ENCODE results near the gene SMIM10L2A.
"Not testable (repeated sequence)": the region's sequence is repeated elsewhere in the genome, so short reads cannot be mapped to it uniquely, and the experiment has no call there.

The SMIM10L2A gene

DNA sequence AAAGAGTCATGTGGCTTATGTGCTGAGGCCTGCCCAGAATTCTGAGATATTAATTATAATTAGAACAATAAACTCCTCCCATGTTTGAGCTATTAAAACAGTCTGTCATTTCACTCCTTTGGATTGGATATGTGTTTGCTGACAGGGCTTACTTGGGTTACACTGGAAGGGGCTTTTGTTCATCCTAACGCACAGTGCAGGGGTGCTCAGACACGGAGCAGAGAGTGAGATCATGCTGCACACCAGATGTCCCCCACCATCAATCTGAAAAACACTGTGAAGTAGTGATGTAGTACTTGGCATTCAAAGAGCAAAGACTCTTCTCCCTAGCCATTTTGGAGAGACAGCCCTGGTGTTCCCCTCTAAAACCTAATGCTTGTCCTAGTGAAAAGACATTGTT, 24.1 kb upstream of the SMIM10L2A start:
- H3K4me3 ChIP-seq (ENCODE audit: control insufficient read depth, low read depth, low read length): no peak overlapping the region
- no peak for DNase-seq (ENCODE audit: low read depth)
- TF ChIP-seq, protein P1, sequence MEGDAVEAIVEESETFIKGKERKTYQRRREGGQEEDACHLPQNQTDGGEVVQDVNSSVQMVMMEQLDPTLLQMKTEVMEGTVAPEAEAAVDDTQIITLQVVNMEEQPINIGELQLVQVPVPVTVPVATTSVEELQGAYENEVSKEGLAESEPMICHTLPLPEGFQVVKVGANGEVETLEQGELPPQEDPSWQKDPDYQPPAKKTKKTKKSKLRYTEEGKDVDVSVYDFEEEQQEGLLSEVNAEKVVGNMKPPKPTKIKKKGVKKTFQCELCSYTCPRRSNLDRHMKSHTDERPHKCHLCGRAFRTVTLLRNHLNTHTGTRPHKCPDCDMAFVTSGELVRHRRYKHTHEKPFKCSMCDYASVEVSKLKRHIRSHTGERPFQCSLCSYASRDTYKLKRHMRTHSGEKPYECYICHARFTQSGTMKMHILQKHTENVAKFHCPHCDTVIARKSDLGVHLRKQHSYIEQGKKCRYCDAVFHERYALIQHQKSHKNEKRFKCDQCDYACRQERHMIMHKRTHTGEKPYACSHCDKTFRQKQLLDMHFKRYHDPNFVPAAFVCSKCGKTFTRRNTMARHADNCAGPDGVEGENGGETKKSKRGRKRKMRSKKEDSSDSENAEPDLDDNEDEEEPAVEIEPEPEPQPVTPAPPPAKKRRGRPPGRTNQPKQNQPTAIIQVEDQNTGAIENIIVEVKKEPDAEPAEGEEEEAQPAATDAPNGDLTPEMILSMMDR (IDR thresholded peaks at IDR 0.05; ENCODE audit: control insufficient read depth, insufficient read depth, low read depth, low read length, missing control alignments): no peak

DNA sequence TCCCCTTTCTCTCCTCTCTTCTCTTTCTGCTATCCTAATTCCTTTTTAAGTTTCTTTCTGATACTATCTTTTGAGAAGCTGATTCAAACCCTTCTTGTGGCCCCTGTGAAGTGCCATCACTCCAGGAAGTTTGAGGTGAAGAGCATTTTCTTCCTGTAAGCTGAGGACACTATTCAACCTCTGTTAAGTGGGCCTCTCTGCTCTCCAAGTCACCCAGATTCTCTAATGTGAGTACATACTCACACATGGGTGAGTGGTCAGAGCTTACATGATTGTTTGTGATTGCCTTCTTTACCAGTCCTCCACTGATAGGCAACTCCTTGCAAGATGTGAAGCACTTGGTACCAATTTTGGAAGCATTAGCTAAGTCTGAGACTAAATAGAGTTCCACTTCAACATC, 18.4 kb upstream of the SMIM10L2A start:
- no peak overlapping the region for H3K4me3 ChIP-seq (ENCODE audit: control insufficient read depth, low read depth, low read length)
- TF ChIP-seq, protein P1 (IDR thresholded peaks at IDR 0.05; ENCODE audit: control insufficient read depth, insufficient read depth, low read depth, low read length, missing control alignments): no peak
- DNase-seq (ENCODE audit: low read depth): no peak

DNA sequence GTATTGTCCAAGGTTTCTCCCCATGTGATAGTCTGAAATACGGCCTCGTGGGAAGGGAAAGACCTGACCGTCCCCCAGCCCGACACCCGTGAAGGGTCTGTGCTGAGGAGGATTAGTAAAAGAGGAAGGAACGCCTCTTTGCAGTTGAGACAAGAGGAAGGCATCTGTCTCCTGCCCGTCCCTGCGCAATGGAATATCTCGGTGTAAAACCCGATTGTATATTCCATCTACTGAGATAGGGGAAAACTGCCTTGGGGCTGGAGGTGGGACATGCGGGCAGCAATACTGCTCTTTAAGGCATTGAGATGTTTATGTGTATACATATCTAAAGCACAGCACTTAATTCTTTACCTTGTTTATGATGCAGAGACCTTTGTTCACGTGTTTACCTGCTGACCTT, 15.3 kb upstream of the SMIM10L2A start:
- DNase-seq (ENCODE audit: low read depth); H3K4me3 ChIP-seq (ENCODE audit: control insufficient read depth, low read depth, low read length): not testable (repeated sequence)

DNA sequence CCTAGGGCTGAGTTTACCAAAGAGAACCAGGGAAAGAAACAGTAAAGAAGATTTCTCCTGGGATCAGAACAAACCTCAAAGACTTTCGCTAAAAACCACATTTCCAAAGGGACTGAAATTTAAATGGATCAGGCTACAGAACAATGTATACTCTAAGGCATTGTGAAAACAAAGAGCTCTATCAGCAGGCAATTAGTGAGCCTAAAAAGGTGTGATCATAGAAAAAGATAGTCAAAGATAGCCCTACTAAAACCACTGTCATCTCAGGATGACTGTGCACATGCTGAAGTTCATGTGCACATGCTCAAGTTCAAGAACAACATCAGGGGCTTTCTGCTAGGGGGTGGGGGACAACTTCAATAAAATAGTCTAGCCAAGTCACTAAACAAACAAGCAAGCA, 12.9 kb upstream of the SMIM10L2A start:
- no peak for DNase-seq (ENCODE audit: low read depth)
- H3K4me3 ChIP-seq (ENCODE audit: control insufficient read depth, low read depth, low read length): no peak overlapping the region
- TF ChIP-seq, protein P1 (IDR thresholded peaks at IDR 0.05; ENCODE audit: control insufficient read depth, insufficient read depth, low read depth, low read length, missing control alignments): no peak

DNA sequence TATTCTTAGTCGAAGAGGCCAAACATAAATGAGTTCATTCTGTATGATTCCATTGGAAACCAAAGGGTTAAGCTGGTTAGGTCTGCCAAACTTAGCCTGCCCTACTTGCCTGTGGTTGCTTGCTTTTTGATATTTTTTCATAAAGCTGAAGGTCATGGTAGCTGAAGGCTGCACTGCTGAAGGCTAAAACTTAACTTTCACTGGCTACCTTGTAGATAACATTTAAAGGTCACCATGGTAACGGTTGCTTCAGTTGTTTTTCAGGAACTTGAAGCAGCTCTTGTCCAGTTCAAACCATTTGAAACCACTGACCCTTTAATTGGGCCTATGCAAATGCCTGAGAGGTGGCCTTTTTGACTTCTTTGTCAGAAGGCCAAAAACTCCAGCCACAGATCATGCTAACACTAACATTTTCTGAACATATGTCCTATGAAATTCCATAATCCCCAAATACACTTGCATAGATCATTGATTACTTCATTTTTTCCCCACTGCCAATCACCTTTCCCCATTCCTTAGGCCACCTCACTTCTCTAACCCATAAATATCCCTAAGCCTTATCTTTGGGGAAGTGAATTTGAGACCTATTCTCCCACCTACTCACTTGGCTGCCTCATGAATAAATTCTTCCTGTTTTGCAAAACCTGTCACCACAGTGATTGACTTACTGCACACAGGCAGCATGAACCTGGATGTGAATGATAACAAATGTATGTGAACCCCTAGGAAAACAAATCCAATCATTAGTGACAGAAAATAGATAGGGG, 10.7 kb upstream of the SMIM10L2A start:
- TF ChIP-seq, protein P1 (IDR thresholded peaks at IDR 0.05; ENCODE audit: control insufficient read depth, insufficient read depth, low read depth, low read length, missing control alignments): no peak
- H3K4me3 ChIP-seq (ENCODE audit: control insufficient read depth, low read depth, low read length): no peak overlapping the region
- DNase-seq (ENCODE audit: low read depth): no peak

DNA sequence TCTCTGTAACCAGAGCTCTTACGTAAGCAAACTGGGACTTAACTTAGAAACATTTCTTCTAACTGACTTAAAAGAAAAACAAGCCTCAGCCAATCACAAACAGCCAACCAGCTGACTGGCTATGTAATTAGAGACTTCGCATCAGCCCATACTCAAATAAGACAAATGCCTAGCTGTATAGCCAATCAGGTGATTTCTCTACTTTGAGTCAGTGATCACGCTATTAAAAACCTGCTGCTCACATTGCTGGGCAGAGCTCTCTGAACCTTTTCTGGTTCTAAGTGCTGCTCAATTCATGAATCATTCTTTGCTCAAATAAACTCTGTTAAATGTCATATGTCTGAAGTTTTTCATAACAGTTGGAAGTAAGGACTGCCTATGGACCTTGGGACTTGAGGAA, 9.9 kb upstream of the SMIM10L2A start:
- no peak for DNase-seq (ENCODE audit: low read depth)
- TF ChIP-seq, protein P1 (IDR thresholded peaks at IDR 0.05; ENCODE audit: control insufficient read depth, insufficient read depth, low read depth, low read length, missing control alignments): no peak
- no peak overlapping the region for H3K4me3 ChIP-seq (ENCODE audit: control insufficient read depth, low read depth, low read length)

DNA sequence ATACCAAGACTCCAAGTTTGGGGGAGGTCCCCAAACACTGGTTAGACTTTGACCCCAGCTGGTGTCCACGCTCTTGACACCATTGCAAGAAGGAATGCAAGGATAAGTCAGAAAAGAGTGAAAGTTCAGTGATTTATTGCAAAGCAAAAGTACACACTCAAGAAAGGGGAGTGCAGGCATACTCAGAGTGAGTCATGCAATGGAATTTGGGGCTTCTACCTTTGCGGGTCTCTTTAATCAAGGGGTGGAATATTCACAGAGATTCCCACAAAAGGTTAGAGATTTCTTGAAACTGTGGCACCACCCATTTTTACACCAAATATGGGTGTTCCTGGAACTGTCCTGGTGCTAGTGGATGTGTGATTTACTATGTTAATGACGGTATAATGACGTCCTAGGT, 5.2 kb upstream of the SMIM10L2A start:
- H3K4me3 ChIP-seq (ENCODE audit: control insufficient read depth, low read depth, low read length): no peak overlapping the region
- TF ChIP-seq, protein P1 (IDR thresholded peaks at IDR 0.05; ENCODE audit: control insufficient read depth, insufficient read depth, low read depth, low read length, missing control alignments): no peak
- no peak for DNase-seq (ENCODE audit: low read depth)
